ENCODE data around the gene CCM2.

CCM2 gene

DNA sequence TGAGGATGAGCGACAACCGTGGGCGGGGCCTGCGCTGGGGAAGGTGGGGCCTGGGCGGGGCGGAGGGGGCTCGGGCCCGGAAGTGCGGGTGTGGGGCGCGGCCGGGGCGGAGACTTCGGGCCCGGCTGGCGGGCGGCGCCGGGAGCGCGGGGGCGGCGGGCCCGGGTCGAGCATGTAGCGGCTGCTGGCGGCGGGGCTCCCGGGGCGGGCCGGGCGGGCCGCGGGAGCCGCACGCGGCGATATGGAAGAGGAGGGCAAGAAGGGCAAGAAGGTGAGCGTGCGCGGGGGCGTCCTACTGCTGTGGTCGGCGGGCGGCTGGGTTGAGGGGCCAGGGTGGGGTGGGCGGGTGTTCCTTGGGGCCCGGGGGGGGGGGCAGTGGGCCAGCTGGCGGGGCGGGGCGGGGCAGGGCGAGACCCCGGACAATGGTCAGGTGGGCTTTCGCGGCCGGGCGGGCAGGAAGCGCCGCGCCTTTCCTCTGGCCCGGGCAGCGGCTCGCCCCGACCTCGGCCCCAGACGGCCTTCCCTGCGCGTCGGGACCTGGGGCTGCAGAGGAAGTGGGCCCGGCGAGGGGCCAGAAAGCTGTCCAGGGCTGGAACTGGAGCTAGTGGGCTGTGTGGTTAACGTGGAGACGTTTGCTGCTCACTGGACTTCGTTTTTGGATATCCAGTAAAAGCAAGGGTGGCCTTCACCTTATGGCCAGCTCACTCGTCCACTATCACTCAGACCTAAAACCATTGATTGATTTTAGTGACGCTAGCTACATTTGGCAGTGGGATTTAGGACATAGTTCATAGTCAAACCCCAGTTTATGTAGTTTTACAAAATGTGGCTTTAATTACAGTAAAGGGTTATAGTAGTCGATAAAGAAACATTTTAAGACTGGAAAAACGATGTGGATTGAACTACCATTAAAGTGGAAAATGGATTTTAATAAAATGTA, at the start of gene CCM2:
CCM2 (plus strand) TSS at position 109 of the 940 bp plus-strand sequence; CDS start at position 242, 133 bp downstream.
- DNase-seq: peak in 3 of 14 donors; percentile 19 to 70 (median 44)

DNA sequence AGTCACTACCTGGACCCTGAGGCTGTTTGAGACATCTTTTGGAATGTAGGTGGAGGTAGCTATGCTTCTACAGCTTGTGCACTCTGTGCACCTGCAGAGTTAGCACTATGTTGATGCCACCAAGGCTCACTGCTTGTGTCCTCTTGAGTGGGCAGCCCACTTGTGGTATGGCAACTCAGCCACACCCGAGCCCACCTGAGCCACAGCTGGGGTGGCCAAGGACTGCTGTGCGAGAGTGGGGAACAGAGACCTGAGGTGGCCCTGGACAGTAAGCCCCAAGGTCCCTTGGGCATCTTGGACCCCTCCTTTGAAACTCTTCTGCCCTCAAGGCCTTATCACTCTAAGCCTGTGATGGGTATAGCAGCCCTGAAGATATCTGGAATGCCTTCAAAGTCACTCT, 46.8 kb upstream of the CCM2 start:
- DNase-seq: no peak

DNA sequence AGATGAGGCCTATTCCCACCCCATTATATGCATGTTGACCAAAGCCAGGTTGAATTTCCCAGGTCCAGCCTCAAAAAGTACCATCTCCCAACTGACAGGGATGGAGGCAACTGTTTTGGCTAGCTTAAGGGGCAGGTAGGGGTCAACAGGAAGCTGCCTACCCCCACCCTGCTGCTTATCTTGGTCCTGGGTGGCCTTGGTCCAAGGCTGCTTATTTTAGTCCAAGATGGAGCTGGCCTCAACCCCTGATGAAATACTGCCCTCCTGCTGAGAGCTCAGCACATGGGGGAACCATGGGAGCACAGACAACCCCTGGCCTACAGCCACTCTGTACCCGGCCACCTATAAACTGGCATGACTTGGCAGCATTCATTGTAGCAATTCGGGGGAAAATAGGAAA, 44.3 kb upstream of the CCM2 start:
- no peak for DNase-seq

DNA sequence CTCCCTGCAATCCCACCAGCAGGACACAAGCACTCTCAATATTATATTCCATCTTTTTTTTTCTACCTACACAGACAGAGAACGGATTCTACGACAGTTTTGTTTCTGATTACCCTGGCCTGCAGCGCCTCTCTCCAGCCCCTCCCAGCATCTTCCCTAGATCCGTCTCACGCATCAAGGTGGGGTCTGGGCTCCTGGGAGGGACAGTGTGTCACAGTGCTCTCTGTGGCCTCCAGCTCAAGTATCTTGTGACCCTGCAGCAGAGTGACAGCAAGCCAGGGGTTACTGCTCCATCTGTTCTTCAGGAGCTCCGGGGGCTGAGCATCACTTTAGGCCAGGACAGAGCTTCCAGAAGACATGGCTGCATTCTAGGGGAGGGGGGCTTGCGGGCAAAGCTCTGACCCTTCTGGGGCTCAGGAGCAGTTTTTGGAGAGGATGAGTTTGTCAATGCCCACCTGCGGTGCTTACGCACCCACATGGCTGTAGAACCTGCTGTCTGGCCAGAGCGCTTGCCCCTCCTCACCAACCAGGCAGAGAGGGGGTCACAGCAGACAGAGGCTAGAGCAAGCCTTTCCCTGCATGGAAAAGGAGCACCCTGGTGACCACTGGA, 43.7 kb upstream of the CCM2 start:
- no peak for DNase-seq

DNA sequence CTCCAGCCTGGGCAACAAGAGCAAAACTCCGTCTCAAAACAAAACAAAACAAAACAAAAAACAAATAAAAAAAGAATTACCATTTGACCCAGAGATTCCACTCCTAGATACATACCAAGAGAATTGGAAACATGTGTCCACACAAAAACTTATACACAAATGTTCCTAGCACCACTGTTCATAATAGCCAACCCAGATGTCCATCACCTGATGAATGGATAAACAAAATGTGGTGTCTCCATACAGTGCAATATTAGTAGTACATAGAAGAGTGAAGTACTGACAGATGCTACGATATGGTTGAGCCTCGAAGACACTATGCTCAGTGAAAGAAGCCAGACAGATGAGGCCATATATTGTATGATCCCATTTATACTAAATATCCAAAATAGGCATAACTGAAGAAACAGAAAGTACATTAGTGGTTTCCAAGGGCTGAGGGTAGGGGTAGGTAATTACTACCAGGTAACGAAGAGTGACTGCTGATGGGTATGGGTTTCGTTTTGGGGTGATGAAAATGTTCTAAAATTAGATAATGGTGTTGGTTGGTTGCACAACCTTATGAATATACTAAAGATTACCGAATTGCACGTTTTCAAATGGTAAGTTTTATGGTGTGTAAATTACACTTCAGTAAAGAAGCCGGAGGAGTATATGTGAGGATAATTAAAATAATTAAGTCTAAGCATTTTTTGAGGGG, 41.2 kb upstream of the CCM2 start:
- DNase-seq: no peak

DNA sequence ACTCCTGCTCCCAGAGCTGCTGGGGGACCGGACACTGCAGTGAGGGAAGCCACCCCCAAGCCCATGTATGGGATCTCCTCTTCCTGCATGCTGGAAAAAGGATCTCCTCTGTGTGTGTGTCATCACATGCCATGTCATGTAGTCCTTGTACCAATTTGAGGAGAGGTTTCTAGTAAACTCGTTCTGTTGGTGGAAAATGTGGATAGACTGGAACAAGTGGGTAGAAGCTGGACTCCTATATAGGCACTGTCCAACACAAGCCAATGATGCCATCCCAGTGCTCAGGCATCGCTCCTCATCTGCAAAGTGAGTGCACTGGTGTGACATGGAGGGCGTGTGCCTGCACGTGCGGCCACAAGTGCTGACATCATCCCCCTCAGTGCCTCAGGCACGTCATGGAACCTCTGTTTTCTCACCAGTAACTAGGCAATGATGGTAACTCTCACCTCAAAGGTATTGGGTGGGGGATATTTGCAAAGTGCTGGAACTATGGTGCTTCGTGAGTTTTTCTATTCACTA, 40.5 kb upstream of the CCM2 start:
- DNase-seq: no peak

DNA sequence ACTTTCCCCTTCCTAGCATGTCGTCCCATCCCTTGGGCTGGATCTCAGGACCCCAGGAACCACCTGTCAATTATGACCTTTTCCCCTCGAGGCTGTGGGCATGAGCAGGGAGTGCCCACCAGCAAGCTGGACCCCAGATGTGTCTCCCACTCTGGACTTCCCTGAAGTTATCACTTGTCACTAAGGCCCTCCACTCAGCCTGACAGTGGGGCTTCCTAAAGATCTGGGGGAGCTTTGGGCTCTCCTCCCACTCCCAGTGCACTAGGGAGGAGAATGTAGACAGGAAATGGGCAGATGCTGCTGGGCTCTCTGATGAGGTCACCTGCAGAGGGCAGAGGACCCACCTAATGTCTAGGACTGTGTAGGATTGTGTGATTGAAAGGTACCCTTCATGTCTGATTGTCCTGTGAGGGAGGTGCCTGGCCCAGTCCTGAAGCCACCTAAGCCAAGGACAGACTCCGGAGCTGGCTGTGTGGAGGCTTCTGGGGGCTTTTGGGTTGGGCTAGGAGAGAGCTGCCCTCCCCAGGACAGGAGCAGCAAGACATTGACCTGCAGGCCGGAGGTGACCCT, 39.9 kb upstream of the CCM2 start:
- DNase-seq: no peak

DNA sequence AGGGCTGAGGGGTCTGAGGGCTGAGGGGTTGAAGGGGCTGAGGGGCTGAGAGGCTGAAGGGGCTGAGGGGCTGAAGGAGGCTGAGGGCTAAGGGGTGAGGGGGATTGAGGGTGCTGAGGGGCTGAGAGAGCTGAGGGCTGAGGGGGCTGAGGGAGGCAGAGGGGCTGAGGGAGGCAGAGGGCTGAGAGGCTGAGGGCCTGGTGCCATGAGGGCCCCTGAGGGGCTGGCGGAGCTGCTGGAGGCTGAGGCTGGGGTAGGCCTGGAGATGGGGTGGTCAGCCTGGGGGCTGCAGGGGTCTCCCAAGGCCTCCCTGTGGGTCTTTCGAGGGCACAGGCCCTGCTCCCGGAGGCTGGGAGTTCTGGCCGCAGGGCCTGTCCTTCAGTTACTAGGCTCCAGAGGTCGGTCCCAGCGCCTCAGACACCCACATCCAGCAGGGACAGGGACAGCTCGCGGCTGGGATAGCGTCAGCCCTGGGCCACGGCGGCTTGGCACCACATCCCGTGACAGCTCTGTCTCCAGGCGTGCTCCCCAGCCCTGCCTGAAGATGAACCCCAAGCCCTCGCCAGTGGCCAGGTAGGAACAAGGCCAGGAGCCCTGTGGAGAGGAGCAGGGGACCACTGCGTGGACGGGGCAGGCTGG, 38.0 kb upstream of the CCM2 start:
- peak in 1 of 14 donors; percentile 33 for DNase-seq

DNA sequence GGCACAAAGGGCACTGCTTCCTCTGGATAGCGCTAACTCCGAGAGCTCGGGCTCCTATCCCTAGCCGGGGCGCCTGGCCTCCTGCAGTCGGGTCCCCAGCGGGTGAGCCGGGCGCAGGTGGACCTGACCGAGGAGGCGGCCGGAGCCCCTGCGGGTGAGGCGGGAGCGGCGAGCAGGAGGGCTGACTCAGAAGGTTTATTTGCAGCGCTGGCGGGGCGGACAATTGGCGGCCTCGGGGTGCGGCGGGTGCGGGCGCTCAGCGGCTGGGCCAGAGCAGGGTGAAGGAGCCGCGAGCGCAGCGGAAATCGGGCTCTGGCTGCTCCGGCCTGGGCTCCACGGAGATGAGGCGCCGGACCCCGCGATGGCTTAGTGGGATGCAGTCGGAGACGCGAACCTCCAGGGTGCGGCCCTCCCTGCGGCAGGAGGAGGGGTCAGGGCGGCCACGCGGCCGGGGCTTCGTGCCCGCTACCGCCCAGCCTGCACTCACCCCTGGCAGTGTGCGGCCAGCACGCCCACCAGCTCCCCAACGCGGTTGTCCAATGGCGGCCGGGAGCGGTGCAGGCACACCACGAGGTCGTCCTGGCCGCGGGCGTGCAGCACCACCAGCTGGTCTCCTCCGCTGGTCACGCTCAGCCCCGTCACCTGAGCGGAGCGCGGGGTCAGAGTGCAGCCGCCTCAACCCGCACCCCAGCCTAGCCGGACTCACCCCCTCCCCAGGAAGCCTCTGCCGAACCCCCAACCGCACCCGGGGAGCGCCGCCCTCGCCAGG, 37.3 kb upstream of the CCM2 start:
- peak in 2 of 14 donors; percentile 12 to 43 for DNase-seq

DNA sequence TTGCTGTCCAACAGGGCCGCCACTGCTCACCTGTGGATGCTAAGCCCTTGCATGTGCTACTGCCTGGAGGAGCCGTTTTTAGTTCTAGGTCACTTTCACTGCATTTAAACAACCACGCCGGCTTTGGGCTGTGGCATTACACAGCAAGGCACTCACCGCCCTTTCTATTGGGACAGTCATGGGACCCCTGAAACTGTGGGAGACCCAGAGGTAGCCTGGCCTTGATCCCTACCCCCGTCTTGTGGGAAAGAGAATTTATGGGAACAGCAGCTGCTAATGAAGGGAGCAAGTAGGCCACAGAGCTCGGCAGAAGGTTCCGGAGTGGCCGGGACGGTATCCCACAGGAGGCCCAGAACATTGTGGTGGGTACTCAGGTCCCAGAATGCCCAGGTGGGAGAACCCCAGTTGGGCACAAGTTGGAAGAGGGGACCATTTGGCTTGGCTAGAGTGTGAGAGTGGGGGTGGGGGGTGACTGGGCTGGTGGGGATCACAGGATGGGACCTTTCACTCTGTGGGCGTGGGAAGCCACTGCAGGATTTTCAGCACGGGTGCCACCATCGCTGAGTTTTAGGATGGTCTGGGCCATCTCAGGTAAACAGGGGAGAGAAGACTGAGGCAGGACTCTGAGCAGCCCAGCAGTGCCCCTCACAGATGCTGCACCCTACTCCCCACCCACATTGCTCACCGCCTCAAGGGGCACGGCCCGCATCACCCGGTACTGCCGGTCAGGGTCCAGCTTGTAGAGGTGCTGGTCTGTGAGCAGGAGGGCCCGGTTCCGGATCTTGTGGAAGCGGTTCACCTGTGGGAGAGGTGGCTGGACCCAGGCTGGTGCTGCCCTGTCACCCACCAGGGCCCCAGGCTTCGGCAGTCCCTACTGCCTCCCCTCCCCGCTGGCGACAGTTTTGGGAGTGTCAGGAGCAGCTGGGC, 36.4 kb upstream of the CCM2 start:
- no peak for DNase-seq

DNA sequence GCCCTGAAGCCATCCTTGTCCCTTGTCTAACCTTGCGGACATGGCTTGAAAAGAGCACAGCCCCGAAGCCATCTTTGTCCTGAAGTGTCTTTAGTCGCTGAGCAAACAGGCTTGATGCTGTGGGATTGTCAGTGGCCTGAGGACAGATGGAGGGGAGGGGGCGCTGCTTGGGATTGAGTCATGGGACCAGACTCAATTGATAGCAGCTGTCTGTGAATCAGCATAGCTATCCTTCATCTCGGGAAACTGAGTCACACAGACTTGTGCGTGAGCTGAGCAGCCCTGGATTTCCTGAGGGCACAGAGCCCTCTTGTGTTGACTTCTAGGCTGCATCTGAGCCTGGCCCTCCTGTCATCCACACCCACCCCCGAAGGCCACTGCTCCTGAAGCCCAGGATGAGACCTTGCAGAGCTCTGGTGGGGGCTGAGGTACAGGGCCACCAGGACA, 35.6 kb upstream of the CCM2 start:
- no peak for DNase-seq

DNA sequence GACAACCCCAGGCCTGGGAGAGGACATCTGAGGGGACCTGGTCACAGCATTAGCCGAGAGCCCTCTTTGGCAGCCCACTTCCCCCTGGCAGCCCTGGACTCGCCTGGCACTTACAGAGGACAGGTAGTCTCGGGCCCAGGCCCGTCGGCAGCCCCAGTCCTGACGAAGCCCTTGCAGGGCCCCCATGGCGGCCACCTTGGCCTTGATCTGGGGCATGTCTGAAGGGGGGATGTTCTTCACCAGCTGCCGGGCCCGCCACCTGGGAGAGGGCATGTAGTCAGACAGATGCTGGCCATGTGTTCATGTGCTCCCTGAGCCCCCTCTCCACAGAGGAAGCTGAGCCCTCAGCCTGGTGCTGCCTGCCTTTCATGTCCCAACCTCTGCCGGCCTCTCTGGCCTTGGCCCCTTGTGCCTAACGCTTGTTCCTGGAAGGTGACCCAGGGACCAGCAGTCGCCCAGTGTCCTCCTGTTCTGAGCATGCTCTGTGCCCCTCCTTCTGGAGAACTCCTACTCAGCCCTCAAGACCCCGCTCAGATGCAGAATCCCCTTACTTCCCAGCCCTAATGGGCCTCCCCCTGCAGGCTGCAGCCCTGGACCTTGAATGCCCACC, 35.1 kb upstream of the CCM2 start:
- DNase-seq: no peak

DNA sequence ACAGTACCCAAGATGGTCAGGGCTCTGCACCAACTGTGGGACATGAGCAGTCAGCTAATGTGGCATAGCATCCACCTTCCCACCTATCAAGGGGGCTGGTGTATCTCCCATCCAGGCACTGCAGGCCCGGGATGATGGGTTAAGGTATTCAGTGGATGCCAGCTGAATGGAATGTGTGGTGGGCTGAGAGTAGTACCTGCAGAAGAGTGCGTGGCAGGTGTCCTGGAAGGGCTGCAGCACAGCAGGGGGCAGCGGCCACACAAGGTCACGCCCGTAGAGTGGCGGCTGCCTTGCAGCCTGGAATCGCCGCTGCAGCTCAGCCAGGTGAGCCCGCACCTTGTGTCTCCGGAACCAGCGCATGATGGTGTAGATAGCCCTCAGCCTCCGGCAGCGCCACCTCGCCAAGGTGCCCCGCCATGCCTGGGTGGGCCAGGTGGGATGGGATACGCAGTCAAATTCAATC, 34.5 kb upstream of the CCM2 start:
- DNase-seq: no peak

DNA sequence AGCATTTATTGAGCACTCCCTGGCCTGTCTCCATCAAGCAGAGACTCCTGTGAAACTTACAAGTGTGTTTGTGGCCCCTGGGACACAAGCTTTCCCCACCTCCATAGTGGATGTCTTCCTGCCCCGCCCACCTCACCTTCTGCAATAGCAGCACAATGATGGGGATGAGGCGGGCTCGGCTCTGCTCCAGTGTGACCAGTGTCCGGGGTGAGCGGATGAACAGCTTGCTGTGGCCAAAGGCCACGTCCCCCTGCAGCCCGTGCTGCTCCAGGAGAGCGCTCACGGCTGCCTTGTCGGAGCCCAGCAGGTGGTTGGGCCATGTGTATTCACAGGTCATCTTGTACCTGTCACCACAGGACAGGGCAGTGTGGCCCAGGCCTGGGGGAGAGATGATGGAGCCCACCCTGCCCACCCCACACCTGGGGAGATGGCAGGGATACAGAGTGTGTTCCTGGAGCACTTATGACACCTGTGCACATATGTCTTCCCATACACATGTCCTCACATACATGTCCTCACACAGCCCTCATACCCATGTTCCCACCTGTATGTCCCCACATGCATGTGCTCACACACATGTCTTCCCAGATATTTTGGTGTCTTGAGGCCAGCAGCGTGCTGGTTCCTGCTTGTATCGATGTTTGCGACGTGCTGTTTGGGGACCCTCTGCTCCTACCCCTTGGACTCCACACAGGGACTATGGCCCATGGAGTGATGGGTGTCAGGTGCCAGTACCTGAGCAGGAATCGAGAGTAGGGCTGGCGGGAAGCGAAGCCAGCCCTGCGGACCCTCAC, 33.9 kb upstream of the CCM2 start:
- no peak for DNase-seq

DNA sequence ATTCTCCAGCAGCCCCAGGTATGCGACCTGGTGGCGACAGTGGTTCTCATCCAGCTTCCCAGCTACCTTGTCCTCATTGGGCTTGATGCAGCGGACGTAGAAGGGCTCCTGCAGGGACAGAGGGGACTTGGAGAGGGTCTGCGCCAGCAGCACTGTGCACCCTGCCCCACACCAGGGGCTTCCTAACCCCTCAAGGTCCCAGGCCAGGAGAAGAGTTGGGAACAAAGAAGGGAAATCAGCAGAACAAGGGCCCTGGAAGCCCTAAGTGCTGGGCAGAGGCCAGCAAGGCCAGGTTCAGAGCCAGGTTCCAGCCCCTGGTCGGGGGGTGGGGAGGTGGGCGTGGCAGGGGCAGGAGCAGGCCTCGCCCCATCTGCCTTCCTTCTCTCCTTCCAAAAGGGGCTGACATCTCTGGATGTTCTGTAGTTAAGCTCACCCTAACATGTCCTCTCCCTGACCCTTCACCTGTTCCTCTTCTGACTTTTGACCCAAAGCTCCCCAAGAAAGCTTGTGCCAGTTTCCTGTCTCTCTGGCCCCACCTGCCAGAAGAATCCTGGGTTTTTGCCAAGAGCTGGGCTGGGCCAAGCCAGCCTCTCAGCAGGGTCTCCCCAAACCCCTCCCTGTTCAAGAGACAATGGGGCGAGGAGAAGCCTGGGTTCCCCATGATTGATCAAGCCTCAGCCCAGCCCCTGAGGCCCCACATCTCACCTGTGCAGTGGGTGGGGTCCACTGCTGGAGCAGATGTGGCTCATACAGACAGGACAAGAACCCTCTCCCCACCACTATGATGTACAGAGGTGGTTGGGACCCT, 33.1 kb upstream of the CCM2 start:
- DNase-seq: no peak

DNA sequence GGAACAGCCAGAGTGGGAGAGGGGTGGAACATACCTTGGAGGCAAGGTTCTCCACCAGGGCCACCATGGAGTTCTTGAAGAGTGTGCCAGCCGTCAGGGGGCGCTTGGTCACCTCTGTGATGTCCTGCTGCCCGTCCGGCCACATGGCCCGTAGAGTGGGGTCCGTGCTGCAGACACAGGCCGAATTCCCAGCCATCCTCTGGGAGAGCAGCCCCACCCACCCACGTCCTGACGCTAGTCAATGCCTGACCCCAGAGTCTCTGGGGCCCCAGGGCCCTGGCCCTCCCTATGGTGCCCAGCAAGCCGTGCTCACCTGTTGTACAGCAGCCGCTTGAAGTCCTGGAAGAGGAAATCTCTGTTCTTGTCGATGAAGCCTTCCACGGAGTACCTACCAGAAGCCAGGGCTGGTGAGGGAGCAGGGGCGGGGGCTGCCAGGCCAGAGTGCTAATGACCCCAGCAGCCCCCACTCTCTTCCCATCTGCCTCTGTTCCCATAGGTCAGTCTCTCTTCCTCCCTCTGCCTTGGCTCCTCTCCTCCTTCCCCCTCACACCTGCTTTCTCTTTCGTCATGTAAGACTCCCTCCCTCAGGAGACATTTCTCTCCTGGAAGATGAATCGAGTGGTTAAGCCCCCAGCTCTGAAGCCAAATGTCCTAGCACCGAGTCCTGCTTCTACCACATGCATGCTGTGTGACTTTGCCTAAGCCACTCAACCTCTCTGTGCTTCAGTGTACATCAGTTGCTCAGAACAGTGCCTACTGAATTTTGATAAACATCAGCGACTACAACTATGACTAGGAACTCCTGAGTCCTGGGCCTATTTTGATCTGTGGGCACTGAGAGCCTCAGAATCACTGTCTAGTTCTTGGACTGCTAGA, 32.2 kb upstream of the CCM2 start:
- DNase-seq: no peak

Data from C1 segment of cervical spinal cord (tissue), 14 donors.